GM19438 (cell line): ENCODE results near the gene ACP3.
"Not testable (repeated sequence)": the region's sequence is repeated elsewhere in the genome, so short reads cannot be mapped to it uniquely, and the experiment has no call there.

Experiments used
- ATAC-seq: cut with Tn5 transposase; IDR thresholded peaks from one replicate; pipeline ENCODE4 v1.9.1; 2021; ENCODE audit warnings: low read depth; ENCODE audit not compliant: unreplicated experiment

The ACP3 gene

GRCh38 chr3:132354916-132355702 lies 37.9 kb downstream of the ACP3 start:
- no peak for ATAC-seq

GRCh38 chr3:132356568-132356967 lies 39.4 kb downstream of the ACP3 start:
- no peak for ATAC-seq

GRCh38 chr3:132360717-132361116 lies 43.5 kb downstream of the ACP3 start:
- ATAC-seq, result no peak

GRCh38 chr3:132362329-132362728 lies 45.1 kb downstream of the ACP3 start:
- no peak for ATAC-seq

DNA sequence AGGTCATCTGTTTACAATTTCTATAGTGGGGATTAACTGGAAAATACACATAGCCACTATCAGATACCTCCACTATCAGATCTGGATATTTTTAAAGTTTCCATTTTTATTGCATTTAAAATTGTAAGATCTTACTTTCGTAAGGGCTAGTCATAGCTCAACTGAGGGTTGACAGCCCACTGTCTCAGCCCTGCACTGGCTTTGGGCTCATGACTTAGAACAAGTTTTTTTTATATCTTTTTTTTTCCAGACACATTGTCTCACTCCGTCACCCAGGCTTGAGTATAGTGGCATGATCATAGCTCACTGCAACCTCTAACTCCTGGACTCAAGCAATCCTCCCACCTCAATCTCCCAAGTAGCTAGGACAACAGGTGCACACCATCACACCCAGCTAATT lies 51.3 kb downstream of the ACP3 start:
- ATAC-seq, result no peak

DNA sequence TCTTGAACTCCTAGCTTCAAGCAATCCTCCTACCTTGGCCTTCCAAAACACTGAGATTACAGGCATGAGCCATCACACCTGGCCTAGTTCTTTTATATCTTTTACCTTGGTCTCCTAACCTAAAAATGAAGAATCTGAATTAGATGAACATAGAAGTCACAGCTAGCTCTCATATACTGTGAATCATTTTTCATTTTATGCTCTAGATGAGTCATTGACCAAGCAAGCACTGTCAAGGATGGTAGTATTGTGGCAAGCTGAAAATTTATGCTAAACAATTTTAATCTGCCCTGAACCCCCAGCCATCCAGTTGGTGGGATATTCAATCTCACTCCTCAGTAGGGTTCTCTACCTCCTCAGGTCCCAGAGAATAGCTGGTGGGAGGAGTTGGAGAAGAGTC lies 51.8 kb downstream of the ACP3 start:
- no peak for ATAC-seq

- not testable (repeated sequence) for ATAC-seq
These were observed 59.7 kb downstream of the ACP3 start for GRCh38 chr3:132376945-132377354.

DNA sequence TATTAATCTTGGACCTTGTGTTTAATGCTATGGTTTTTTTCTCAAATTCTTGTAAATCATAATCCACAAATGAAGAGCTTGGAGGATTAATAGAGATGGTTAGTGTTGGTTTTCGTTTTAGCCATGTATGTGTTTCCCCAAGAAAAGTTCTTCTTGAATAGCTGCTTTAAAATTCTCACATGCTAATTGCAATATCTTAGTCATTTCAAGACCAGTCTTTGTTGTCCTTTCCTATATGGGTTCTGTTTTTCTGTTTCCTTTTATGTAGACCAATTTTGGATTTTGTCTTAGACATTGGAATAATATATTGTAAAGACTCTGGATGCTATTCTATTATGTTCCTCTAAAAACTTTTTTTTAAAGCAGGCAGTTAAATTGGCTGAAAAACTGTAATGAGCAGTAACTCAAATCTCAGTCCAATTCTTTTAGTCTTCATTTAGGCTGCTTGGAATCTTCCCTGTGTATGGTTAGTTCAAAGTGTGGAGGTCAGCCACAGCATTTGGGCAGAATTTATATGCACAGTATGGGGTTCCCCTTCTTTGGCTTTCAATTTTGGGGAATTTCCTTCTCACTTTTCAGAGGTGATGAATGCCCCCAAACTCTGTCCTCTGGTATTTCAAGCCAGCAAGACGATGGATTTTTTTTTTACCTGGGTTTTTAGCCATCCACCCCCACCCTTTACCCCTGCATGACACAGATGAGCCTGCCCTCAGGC lies 61.0 kb downstream of the ACP3 start:
- ATAC-seq, result no peak

DNA sequence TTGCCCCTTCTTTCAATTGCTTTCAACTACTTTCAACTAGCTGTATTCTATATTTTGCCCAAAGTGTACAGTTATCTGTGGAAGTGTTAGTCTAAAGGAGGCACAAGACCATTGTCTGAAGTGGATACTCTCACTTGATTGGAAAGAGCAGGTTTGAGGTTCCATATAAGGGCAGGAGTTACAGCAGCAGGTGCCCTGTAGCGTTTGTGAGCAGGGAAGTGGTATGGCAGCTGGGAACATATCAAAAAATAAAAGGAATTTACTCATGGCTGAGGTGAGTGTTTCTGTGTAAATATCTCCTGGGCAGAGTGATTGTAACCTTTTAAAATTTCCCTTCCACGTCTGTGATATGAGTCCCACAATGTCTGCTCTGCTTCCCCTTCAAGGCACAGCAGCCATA lies 61.6 kb downstream of the ACP3 start:
- no peak for ATAC-seq

DNA sequence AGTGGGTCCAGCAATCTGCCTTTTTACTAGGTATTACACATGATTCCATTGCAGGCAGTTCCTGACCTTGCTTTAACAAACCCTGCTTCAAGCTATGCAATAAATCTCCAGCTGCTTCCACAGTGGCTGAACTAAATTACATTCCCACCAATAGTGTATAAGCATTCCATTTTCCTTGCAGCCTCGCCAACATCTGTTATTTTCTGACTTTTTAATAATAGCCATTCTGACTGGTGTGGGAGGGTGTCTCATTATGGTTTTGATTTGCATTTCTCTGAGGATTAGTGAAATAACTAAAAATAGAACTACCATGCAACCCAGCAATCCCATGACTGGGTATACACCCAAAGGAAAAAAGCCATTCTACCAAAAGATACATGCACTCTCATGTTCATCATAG lies 63.7 kb downstream of the ACP3 start:
- ATAC-seq, result no peak

- no peak for ATAC-seq
These were observed 64.2 kb downstream of the ACP3 start for GRCh38 chr3:132381348-132381944.

- no peak for ATAC-seq
These were observed 65.1 kb downstream of the ACP3 start for GRCh38 chr3:132382267-132382666.

DNA sequence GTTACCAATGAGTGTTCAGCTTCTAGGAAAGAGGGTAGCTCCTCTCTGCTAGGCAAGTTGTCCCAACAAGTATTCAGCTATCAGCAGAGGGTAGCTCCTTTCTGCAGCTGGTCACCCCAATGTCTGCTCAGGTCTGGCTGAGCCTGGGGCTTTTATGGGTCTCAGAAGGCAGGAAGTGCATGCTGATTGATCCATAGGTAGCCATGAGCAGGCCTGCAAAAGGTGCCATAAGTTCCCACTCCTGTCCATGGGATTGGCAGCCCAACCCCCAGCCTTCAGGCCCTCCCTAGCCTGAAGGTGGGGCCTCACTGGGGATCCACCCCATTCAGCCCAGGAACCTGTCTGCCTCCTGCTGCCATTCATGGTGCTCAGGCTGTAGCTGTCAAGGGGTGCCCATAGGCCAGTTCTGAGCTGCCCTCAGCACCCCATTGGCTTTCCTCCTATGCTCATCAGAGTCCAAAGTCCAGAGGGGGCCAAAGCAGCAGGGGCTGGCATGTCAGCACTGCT lies 65.5 kb downstream of the ACP3 start:
- ATAC-seq, result no peak

GRCh38 chr3:132386259-132386658 lies 69.1 kb downstream of the ACP3 start:
- no peak for ATAC-seq

DNA sequence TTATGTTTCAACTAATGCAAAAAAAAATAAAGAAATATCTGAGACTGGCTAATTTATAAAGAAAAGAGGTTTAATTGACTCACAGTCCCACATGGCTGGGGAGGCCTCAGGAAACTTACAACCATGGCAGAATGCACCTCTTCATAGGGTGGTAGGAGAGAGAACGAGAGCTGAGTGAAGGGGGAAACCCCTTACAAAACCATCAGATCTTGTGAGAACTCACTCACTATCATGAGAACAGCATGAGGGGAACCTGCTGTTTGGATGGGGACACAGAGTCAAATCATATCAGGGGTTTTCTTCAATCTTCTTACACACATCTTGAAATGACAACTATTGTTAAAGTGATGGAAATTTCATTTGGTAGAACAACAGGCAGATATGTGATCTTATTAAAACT lies 75.5 kb downstream of the ACP3 start:
- not testable (repeated sequence) for ATAC-seq

- no peak for ATAC-seq
These were observed 77.1 kb downstream of the ACP3 start for GRCh38 chr3:132394320-132394719.

GRCh38 chr3:132395126-132395525 lies 77.9 kb downstream of the ACP3 start:
- ATAC-seq, result no peak

DNA sequence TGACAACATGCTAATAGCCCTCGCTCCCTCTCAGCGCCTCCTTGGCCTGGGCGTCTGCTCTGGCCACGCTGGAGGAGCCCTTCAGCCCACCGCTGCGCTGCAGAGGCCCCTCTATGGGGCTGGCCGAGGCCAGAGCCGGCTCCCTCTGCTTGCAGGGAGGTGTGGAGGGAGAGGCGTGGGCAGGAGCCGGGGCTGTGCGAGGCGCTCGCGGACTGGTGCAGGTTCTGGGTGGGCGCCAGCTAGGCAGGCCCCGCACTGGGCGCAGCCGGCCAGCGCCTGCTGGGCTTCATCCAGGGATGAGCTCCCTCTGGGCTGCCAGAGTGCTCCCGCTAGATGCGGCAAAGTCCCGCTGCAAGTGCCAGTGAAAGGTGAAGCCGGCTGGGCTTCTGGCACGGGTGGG lies 79.0 kb downstream of the ACP3 start:
- ATAC-seq, result no peak

DNA sequence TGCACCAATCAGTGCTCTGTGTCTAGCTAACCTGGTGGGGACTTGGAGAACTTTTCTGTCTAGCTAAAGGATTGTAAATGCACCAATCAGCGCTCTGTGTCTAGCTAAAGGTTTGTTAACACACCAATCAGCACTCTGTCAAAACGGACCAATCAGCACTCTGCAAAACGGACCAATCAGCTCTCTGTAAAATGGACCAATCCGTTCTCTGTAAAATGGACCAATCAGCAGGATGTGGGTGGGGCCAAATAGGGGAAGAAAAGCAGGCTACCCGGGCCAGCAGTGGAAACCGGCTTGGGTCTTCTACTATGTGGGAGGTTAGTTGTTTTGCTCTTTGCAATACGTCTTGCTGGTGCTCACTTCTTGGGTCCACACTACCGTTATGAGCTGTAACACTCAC lies 79.6 kb downstream of the ACP3 start:
- ATAC-seq, result not testable (repeated sequence)

DNA sequence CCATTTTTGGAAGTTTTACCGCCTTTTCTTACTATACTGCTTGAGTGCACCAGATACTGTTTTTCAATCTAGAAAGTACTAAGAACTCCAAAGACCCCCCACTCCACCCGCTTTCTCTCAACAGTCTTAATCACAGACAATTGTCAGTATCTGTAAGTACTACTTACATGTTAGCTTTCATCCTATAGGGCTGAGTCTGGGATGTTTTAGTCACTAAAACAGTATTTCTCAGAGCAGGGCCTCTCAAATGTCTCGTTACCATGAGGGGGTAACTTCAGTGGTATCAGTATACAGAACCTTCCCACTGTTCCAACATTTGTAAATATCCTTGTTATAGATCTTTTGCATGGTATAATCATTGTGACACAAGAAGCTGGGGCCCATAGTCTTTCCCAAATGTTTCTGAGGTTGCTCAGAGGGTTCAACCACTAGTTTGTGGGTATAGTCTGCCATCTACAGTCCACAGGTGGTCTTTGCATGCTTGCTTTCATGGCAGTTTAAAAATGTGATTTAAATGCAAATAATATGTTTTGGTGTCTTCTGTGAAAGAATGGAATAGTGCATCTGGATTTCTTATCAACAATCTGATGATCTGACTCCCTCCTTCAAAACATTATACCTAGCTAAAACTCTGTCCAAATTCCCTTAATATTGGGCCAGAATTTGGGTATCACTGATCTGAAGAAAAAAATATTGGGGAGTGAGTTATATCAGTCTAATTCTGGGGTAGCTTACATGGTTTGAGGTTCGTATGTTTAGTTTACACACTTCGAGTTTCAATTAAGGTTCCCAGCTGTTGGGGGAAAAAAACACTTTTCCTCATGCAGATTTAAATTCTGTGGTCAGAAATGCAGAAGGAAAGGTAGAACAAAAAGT lies 82.1 kb downstream of the ACP3 start:
- no peak for ATAC-seq

- ATAC-seq, result no peak
These were observed 84.0 kb downstream of the ACP3 start for GRCh38 chr3:132401255-132401654.
